HEK293 (cell line): ENCODE measurements around the gene NEUROG2.

Experiments used
- CTCF ChIA-PET: fragments of 350-600 bp; formaldehyde crosslinking; extraction: SDS; loops from one replicate; lab custom pipeline; 2021; ENCODE audit warnings: antibody characterized with exemption; lab: Yijun Ruan, JAX
- POLR2A ChIA-PET: fragments of 300-600 bp; formaldehyde crosslinking; extraction: SDS; loops from one replicate; lab custom pipeline; 2020; ENCODE audit warnings: antibody characterized with exemption, inconsistent platforms; lab: Yijun Ruan, JAX
- H3K27ac ChIP-seq: fragments of 200-500 bp; sonication (Bioruptor generic); 2 replicates; pipeline ENCODE4 v1.5.1; 2014; ENCODE audit warnings: low read depth, low read length, control low read depth, inconsistent platforms; ENCODE audit errors: extremely low read depth
- H3K36me3 ChIP-seq, 2 experiments: fragments of 200-500 bp in 1 of 2; sonication (Bioruptor generic) in 1 of 2; 1 replicate in 1 of 2; 2 replicates in 1 of 2; pipeline ENCODE4 v1.5.1; 2014 to 2017; ENCODE audit warnings: inconsistent platforms in 2 of 2, low read length in 2 of 2; ENCODE audit not compliant: control insufficient read depth in 2 of 2, insufficient read depth in 1 of 2
- H3K4me1 ChIP-seq: fragments of 200-500 bp; sonication (Bioruptor generic); 2 replicates; pipeline ENCODE4 v1.5.1; 2014; ENCODE audit warnings: mild to moderate bottlenecking, low read length, inconsistent platforms; ENCODE audit not compliant: control insufficient read depth, insufficient read depth
- H3K4me3 ChIP-seq: 2 replicates; pipeline ENCODE4 v1.5.1; 2011; ENCODE audit warnings: low read depth, mild to moderate bottlenecking, control low read depth, low read length, moderate library complexity
- H3K9me3 ChIP-seq: fragments of 200-500 bp; sonication (Bioruptor generic); 2 replicates; pipeline ENCODE4 v1.5.1; 2014; ENCODE audit warnings: low read depth, low read length, inconsistent platforms; ENCODE audit not compliant: control insufficient read depth, insufficient read depth
- FEZF1 ChIP-seq: fragments of 450-650 bp; formaldehyde crosslinking; IDR thresholded peaks from 2 replicates; pipeline ENCODE4 v1.5.1; 2016; ENCODE audit warnings: missing biosample characterization, missing genetic modification characterization
- KLF16 ChIP-seq: fragments of 450-650 bp; formaldehyde crosslinking; IDR thresholded peaks from 2 replicates; pipeline ENCODE4 v1.5.1; 2017; ENCODE audit warnings: missing biosample characterization, missing genetic modification characterization
- KLF8 ChIP-seq: fragments of 450-650 bp; formaldehyde crosslinking; IDR thresholded peaks from 2 replicates; pipeline ENCODE4 v1.5.1; 2016; ENCODE audit warnings: missing biosample characterization, missing genetic modification characterization
- SETDB1 ChIP-seq: IDR thresholded peaks from one replicate; pipeline ENCODE4 v1.6.1; 2017; ENCODE audit warnings: mild to moderate bottlenecking, low read length, moderate library complexity, mixed read lengths; ENCODE audit not compliant: insufficient read length
- TRIM28 ChIP-seq: IDR thresholded peaks from 2 replicates; pipeline ENCODE4 v1.6.1; 2011; ENCODE audit warnings: low read length, control low read depth, borderline replicate concordance
- YY1 ChIP-seq: fragments of 450-650 bp; formaldehyde crosslinking; IDR thresholded peaks from 2 replicates; pipeline ENCODE4 v1.5.1; 2018; ENCODE audit warnings: missing biosample characterization, missing genetic modification characterization
- ZFHX2 ChIP-seq: fragments of 450-650 bp; formaldehyde crosslinking; conservative IDR thresholded peaks from 2 replicates; pipeline ENCODE4 v1.5.1; 2016; ENCODE audit warnings: missing biosample characterization, missing genetic modification characterization
- ZNF140 ChIP-seq: fragments of 450-650 bp; formaldehyde crosslinking; IDR thresholded peaks from 2 replicates; pipeline ENCODE4 v1.5.1; 2016; ENCODE audit warnings: missing biosample characterization, missing genetic modification characterization
- ZNF175 ChIP-seq: fragments of 450-650 bp; formaldehyde crosslinking; IDR thresholded peaks from 2 replicates; pipeline ENCODE4 v1.5.1; 2016; ENCODE audit warnings: missing biosample characterization, missing genetic modification characterization
- ZNF2 ChIP-seq: fragments of 450-650 bp; formaldehyde crosslinking; IDR thresholded peaks from 2 replicates; pipeline ENCODE4 v1.5.1; 2016; ENCODE audit warnings: missing biosample characterization, missing genetic modification characterization
- ZNF211 ChIP-seq: fragments of 450-650 bp; formaldehyde crosslinking; IDR thresholded peaks from 2 replicates; pipeline ENCODE4 v1.5.1; 2016; ENCODE audit warnings: low read depth, missing biosample characterization, missing genetic modification characterization
- ZNF23 ChIP-seq: fragments of 450-650 bp; formaldehyde crosslinking; IDR thresholded peaks from 2 replicates; pipeline ENCODE4 v1.5.1; 2016; ENCODE audit warnings: missing biosample characterization, missing genetic modification characterization, borderline replicate concordance
- ZNF248 ChIP-seq: fragments of 450-650 bp; formaldehyde crosslinking; IDR thresholded peaks from 2 replicates; pipeline ENCODE4 v1.5.1; 2017; ENCODE audit warnings: missing biosample characterization, missing genetic modification characterization
- ZNF292 ChIP-seq: fragments of 450-650 bp; formaldehyde crosslinking; IDR thresholded peaks from 2 replicates; pipeline ENCODE4 v1.5.1; 2016; ENCODE audit warnings: low read depth, missing biosample characterization, missing genetic modification characterization, borderline replicate concordance
- ZNF530 ChIP-seq: fragments of 450-650 bp; formaldehyde crosslinking; IDR thresholded peaks from 2 replicates; pipeline ENCODE4 v1.5.1; 2016; ENCODE audit warnings: low read depth, missing biosample characterization, missing genetic modification characterization
- ZNF558 ChIP-seq: fragments of 450-650 bp; formaldehyde crosslinking; IDR thresholded peaks from 2 replicates; pipeline ENCODE4 v1.5.1; 2016; ENCODE audit warnings: missing biosample characterization, missing genetic modification characterization
- ZNF560 ChIP-seq: fragments of 450-650 bp; formaldehyde crosslinking; IDR thresholded peaks from 2 replicates; pipeline ENCODE4 v1.5.1; 2017; ENCODE audit warnings: missing biosample characterization, missing genetic modification characterization, borderline replicate concordance
- ZNF621 ChIP-seq: fragments of 450-650 bp; formaldehyde crosslinking; IDR thresholded peaks from 2 replicates; pipeline ENCODE4 v1.5.1; 2017; ENCODE audit warnings: missing biosample characterization, missing genetic modification characterization
- ZNF664 ChIP-seq: fragments of 450-650 bp; formaldehyde crosslinking; IDR thresholded peaks from 2 replicates; pipeline ENCODE4 v1.5.1; 2016; ENCODE audit warnings: missing biosample characterization, missing genetic modification characterization
- ZNF677 ChIP-seq: fragments of 450-650 bp; IDR thresholded peaks from 2 replicates; pipeline ENCODE4 v1.5.0; 2018; ENCODE audit warnings: missing biosample characterization, mild to moderate bottlenecking, missing genetic modification characterization, moderate library complexity
- ZNF701 ChIP-seq: fragments of 450-650 bp; formaldehyde crosslinking; IDR thresholded peaks from 2 replicates; pipeline ENCODE4 v1.5.1; 2016; ENCODE audit warnings: missing biosample characterization, missing genetic modification characterization
- ZNF792 ChIP-seq: fragments of 450-650 bp; formaldehyde crosslinking; IDR thresholded peaks from 2 replicates; pipeline ENCODE4 v1.5.1; 2016; ENCODE audit warnings: missing biosample characterization, missing genetic modification characterization
- ZNF843 ChIP-seq: fragments of 450-650 bp; formaldehyde crosslinking; IDR thresholded peaks from 2 replicates; pipeline ENCODE4 v1.5.1; 2016; ENCODE audit warnings: missing biosample characterization, missing genetic modification characterization
- TF ChIP-seq, protein P1 (sequence below): fragments of 450-650 bp; formaldehyde crosslinking; IDR thresholded peaks from 2 replicates; pipeline ENCODE4 v1.5.1; 2016; ENCODE audit warnings: missing biosample characterization, missing genetic modification characterization
- TF ChIP-seq, protein P2 (sequence below): fragments of 450-650 bp; formaldehyde crosslinking; IDR thresholded peaks from 2 replicates; pipeline ENCODE4 v1.5.1; 2017; ENCODE audit warnings: missing biosample characterization, missing genetic modification characterization
- TF ChIP-seq, protein P3 (sequence below): fragments of 450-650 bp; formaldehyde crosslinking; IDR thresholded peaks from 2 replicates; pipeline ENCODE4 v1.5.1; 2017; ENCODE audit warnings: missing biosample characterization, missing genetic modification characterization
- TF ChIP-seq, protein P4 (sequence below): sonication (generic); formaldehyde crosslinking; IDR thresholded peaks from 2 replicates; pipeline ENCODE4 v1.8.1; 2022; ENCODE audit warnings: mild to moderate bottlenecking, moderate library complexity, missing genetic modification reagents

NEUROG2 gene

DNA sequence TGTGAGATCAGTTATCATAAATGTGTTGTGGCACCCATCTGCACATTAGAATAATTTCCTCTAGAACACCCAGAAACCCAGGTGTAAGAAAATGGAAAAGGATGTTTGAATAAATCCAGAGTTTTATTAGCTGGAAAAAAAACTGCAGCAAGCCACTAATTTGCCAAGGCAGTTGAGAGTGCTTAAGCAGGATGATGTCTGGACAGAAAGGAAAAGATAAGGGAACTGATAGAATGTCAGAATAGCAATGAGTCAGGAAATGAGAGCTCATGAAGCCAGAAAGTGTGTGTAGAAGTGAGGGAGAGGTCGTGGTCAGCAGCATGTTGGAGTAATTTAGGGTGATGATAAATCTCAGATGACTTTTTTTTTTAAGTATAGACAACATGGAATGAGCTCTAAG is 15.2 kb upstream of the NEUROG2 start:
- H3K27ac ChIP-seq = no peak overlapping the region
- ChIA-PET POLR2A (no interaction called here), CTCF (interaction anchor here (0.7 to 0.9 kb wide), 3 partner anchors 11 to 407 kb away, joined by 3 to 5 read pairs (median 4); no protein-coding TSS in a partner anchor)
- no peaks in the 10 kb centered on the region for H3K4me1 ChIP-seq
- no peaks in the 10 kb centered on the region for H3K9me3 ChIP-seq
- TF ChIP-seq TRIM28 (no peak), ZNF140 (tag by site-specific recombination) (no peak), ZNF175 (tag by site-specific recombination) (no peak), ZNF677 (tag by site-specific recombination) (no peak), ZNF558 (no peak), ZNF2 (tag by site-specific recombination) (no peak), ZNF23 (tag by site-specific recombination) (no peak), KLF16 (tag by site-specific recombination) (no peak), ZFHX2 (no peak), ZNF701 (no peak), ZNF664 (no peak), YY1 (tag by site-specific recombination) (no peak), ZNF248 (tag by site-specific recombination) (no peak), ZNF211 (tag by site-specific recombination) (no peak), KLF8 (tag by site-specific recombination) (no peak)
- TF ChIP-seq, protein P1, sequence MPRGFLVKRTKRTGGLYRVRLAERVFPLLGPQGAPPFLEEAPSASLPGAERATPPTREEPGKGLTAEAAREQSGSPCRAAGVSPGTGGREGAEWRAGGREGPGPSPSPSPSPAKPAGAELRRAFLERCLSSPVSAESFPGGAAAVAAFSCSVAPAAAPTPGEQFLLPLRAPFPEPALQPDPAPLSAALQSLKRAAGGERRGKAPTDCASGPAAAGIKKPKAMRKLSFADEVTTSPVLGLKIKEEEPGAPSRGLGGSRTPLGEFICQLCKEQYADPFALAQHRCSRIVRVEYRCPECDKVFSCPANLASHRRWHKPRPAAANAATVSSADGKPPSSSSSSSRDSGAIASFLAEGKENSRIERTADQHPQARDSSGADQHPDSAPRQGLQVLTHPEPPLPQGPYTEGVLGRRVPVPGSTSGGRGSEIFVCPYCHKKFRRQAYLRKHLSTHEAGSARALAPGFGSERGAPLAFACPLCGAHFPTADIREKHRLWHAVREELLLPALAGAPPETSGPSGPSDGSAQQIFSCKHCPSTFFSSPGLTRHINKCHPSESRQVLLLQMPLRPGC = no peak
- H3K4me3 ChIP-seq = no peak overlapping the region
- H3K36me3 ChIP-seq = no peaks in the 10 kb centered on the region

DNA sequence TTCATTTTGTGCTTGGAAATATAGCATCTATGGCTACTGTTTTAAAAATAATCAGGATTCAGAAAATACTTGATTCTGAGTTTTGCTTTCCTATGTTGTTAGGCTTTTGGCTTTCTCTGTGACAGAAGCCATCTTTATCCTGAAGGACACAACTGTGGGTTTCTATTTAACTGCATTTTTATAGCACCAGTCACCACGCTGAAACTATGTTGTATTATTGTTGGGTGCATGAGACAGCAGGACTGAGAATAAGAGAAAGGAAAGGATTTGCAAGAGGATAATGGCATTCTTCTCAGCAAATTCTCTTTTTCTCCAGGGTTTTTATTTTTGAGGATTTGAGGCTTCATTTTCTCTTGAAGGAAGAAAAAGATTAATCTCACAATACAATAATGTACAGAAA is 10.1 kb upstream of the NEUROG2 start:
- H3K4me1 ChIP-seq = no peaks in the 10 kb centered on the region
- CTCF ChIA-PET = interaction anchor here (5.3 kb wide), 1 partner anchor 198 kb away, joined by 32 read pairs; no protein-coding TSS in a partner anchor
- no peaks in the 10 kb centered on the region for H3K36me3 ChIP-seq
- no peaks in the 10 kb centered on the region for H3K9me3 ChIP-seq
- H3K27ac ChIP-seq = no peak overlapping the region
- POLR2A ChIA-PET = no interaction called here
- no peak for TF ChIP-seq ZNF23 (tag by site-specific recombination)
- no peak for TF ChIP-seq ZNF292 (tag by site-specific recombination)
- no peak for TF ChIP-seq FEZF1 (tag by site-specific recombination)
- TF ChIP-seq, protein P2, sequence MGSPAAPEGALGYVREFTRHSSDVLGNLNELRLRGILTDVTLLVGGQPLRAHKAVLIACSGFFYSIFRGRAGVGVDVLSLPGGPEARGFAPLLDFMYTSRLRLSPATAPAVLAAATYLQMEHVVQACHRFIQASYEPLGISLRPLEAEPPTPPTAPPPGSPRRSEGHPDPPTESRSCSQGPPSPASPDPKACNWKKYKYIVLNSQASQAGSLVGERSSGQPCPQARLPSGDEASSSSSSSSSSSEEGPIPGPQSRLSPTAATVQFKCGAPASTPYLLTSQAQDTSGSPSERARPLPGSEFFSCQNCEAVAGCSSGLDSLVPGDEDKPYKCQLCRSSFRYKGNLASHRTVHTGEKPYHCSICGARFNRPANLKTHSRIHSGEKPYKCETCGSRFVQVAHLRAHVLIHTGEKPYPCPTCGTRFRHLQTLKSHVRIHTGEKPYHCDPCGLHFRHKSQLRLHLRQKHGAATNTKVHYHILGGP = no peak
- TF ChIP-seq SETDB1 = no peak
- no peak for TF ChIP-seq TRIM28
- no peak for TF ChIP-seq ZNF530 (tag by site-specific recombination)
- no peak for TF ChIP-seq ZNF621
- TF ChIP-seq ZNF792 (tag by site-specific recombination) = no peak
- no peak for TF ChIP-seq ZNF560
- TF ChIP-seq, protein P3, sequence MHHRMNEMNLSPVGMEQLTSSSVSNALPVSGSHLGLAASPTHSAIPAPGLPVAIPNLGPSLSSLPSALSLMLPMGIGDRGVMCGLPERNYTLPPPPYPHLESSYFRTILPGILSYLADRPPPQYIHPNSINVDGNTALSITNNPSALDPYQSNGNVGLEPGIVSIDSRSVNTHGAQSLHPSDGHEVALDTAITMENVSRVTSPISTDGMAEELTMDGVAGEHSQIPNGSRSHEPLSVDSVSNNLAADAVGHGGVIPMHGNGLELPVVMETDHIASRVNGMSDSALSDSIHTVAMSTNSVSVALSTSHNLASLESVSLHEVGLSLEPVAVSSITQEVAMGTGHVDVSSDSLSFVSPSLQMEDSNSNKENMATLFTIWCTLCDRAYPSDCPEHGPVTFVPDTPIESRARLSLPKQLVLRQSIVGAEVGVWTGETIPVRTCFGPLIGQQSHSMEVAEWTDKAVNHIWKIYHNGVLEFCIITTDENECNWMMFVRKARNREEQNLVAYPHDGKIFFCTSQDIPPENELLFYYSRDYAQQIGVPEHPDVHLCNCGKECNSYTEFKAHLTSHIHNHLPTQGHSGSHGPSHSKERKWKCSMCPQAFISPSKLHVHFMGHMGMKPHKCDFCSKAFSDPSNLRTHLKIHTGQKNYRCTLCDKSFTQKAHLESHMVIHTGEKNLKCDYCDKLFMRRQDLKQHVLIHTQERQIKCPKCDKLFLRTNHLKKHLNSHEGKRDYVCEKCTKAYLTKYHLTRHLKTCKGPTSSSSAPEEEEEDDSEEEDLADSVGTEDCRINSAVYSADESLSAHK (tag by site-specific recombination) = no peak
- TF ChIP-seq KLF16 (tag by site-specific recombination) = no peak
- no peak for TF ChIP-seq ZNF843 (tag by site-specific recombination)
- TF ChIP-seq, protein P4, sequence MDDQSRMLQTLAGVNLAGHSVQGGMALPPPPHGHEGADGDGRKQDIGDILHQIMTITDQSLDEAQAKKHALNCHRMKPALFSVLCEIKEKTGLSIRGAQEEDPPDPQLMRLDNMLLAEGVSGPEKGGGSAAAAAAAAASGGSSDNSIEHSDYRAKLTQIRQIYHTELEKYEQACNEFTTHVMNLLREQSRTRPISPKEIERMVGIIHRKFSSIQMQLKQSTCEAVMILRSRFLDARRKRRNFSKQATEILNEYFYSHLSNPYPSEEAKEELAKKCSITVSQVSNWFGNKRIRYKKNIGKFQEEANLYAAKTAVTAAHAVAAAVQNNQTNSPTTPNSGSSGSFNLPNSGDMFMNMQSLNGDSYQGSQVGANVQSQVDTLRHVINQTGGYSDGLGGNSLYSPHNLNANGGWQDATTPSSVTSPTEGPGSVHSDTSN (CRISPR knock-in tag) = no peak
- TF ChIP-seq, all 188 proteins: peak for 0
- no peak overlapping the region for H3K4me3 ChIP-seq
